Activated CD8-positive, alpha-beta memory T cell treated with anti-CD3 and anti-CD28 coated beads, Interleukin-2, amount 50 U/mL, for 4 hours (primary cell): ENCODE results near the gene GIMAP4.
"Not testable (repeated sequence)": the region's sequence is repeated elsewhere in the genome, so short reads cannot be mapped to it uniquely, and the experiment has no call there.

Source experiments
- DNase-seq: peaks from one replicate; pipeline ENCODE4 v3.0.0-alpha.2; 2020

The GIMAP4 gene

GRCh38 chr7:150580638-150581394 is 13.6 kb downstream of the GIMAP4 start:
- no peak for DNase-seq

GRCh38 chr7:150585199-150585598 is 18.0 kb downstream of the GIMAP4 start:
- no peak for DNase-seq

GRCh38 chr7:150586068-150586784 is 19.0 kb downstream of the GIMAP4 start:
- no peak for DNase-seq

GRCh38 chr7:150586785-150587152 is 19.6 kb downstream of the GIMAP4 start:
- DNase-seq, result no peak

GRCh38 chr7:150587551-150587950 is 20.4 kb downstream of the GIMAP4 start:
- no peak for DNase-seq

- DNase-seq, result no peak
Observed at GRCh38 chr7:150594805-150595204, 27.6 kb downstream of the GIMAP4 start.

- no peak for DNase-seq
Observed at GRCh38 chr7:150595361-150595760, 28.2 kb downstream of the GIMAP4 start.

- DNase-seq, result not testable (repeated sequence)
Observed at GRCh38 chr7:150603600-150603999, 36.4 kb downstream of the GIMAP4 start.

GRCh38 chr7:150610233-150610632 is 43.0 kb downstream of the GIMAP4 start:
- no peak for DNase-seq

GRCh38 chr7:150612925-150613324 is 45.7 kb downstream of the GIMAP4 start:
- no peak for DNase-seq

- DNase-seq, result no peak
Observed at GRCh38 chr7:150613880-150614279, 46.7 kb downstream of the GIMAP4 start.

- not testable (repeated sequence) for DNase-seq
Observed at GRCh38 chr7:150614426-150614825, 47.2 kb downstream of the GIMAP4 start.

GRCh38 chr7:150615221-150615755 is 48.1 kb downstream of the GIMAP4 start:
- DNase-seq, result not testable (repeated sequence)

- peak; percentile 47 for DNase-seq
Observed at GRCh38 chr7:150620061-150620460, 52.9 kb downstream of the GIMAP4 start.

GRCh38 chr7:150620617-150621371 is 53.6 kb downstream of the GIMAP4 start:
- DNase-seq, result no peak

GRCh38 chr7:150621376-150621775 is 54.2 kb downstream of the GIMAP4 start:
- no peak for DNase-seq
